HG03442 (cell line): ENCODE results near the gene CLEC17A.
"Not testable (repeated sequence)": the region's sequence is repeated elsewhere in the genome, so short reads cannot be mapped to it uniquely, and the experiment has no call there.

Experiments used
- ATAC-seq: cut with Tn5 transposase; IDR thresholded peaks from one replicate; pipeline ENCODE4 v1.9.1; 2021; ENCODE audit warnings: mild to moderate bottlenecking, moderate library complexity; ENCODE audit not compliant: unreplicated experiment

CLEC17A gene, protein sequence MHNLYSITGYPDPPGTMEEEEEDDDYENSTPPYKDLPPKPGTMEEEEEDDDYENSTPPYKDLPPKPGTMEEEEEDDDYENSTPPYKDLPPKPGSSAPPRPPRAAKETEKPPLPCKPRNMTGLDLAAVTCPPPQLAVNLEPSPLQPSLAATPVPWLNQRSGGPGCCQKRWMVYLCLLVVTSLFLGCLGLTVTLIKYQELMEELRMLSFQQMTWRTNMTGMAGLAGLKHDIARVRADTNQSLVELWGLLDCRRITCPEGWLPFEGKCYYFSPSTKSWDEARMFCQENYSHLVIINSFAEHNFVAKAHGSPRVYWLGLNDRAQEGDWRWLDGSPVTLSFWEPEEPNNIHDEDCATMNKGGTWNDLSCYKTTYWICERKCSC

GRCh38 chr19:14582894-14583340, at the start of gene CLEC17A:
Gene CLEC17A (plus strand): TSS chr19:14583084. CDS start chr19:14583161, 77 bp downstream.
- ATAC-seq, result no peak

GRCh38 chr19:14533450-14533849, 49.4 kb upstream of the CLEC17A start:
- no peak for ATAC-seq

GRCh38 chr19:14536926-14537692, 45.8 kb upstream of the CLEC17A start:
- ATAC-seq, result no peak

GRCh38 chr19:14540741-14541525, 42.0 kb upstream of the CLEC17A start:
- no peak for ATAC-seq

GRCh38 chr19:14541979-14542378, 40.9 kb upstream of the CLEC17A start:
- ATAC-seq, result not testable (repeated sequence)

DNA sequence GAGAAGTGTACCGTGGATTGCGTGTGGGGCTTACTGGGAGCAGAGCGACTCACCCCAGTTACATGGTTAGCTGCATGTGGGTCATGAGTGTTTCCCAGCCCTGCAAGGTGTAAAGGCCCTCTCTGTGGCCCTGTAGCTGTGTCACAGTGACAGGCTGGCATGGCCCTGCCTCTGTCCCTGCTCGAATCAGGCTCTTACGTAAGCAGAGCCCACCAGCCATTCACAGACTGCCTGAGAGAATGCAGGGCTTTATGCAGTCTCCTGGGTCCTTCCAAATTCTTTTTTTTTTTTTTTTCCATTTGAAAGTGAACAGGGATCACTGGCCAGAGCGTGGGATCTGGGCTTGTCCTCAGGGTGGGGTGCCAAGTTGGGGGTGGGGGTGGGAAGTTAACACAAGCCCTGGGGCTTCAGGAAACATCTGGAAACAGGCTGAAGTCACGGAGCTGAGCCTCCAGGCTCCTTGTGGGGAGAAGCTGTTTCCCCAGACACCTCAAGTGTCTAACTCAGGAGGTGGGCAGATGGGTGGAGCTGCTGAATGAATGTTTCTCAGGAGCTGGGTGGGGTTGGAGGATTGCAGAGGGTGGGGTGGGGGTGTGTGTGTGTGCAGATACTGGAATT, 40.1 kb upstream of the CLEC17A start:
- ATAC-seq, result no peak

DNA sequence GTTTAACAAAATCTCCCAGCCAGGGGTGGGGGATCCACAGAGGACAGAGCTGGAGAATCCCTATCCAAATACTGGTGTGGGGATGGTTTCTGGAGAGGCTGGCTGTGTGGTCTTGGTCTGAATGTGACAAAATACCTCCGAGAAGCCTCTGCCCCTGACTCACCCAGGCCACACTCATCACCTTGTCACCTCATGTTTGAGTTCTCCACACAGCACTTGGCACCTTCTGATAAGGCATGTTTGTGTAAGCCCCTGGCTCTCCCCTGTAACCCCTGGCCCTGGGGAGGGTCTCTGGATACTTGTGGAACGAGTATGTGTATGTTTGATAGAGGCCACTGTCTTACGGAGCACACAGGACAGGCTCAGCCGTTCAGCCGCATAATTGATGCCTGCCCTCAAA, 38.8 kb upstream of the CLEC17A start:
- ATAC-seq, result no peak

- no peak for ATAC-seq
These were observed 37.7 kb upstream of the CLEC17A start for GRCh38 chr19:14544977-14545715.

DNA sequence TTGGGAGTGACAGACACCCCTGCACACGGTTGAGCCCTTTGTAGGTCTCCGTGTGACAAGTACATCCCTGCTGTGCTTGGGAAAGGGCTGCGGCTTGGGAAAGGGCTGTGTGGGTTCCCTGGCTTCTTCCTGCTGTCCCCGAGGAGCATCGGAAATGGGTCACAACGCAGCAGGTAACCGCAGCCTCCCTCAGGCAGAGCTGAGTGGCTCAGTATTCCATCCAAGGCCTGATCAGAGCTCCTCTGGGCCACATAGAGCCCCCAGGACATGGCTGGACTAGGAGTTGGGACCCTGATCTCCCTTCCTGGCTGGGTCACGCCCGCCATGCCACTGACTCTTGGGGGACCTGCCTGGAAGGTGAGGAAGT, 37.2 kb upstream of the CLEC17A start:
- ATAC-seq, result no peak

DNA sequence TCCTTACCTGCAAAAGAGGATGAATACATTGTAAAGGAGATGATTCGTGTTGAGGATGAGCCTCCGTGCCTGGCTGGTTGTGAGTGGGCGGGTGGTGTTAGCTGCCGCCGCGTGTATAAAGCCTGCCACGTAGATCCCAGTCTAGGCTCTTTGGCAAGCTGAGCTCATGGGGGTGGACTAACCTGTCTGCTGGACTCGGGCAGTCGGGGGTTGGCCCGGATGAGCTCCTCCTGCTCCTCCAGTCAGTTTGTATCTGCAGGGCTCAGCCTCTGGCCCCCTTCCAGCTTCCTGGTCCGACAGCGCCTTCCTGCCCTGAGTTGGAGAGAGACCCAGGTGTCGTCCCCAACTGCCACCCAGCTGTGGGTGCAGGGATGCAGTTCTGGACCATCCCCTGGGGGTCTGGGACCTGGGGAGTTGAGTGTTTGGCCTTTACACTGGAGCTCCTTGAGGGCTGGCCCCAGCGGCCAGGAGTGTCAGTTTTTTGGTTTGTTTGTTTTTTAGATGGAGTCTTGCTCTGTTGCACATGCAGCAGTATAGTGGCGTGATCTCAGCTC, 32.6 kb upstream of the CLEC17A start:
- ATAC-seq, result no peak

DNA sequence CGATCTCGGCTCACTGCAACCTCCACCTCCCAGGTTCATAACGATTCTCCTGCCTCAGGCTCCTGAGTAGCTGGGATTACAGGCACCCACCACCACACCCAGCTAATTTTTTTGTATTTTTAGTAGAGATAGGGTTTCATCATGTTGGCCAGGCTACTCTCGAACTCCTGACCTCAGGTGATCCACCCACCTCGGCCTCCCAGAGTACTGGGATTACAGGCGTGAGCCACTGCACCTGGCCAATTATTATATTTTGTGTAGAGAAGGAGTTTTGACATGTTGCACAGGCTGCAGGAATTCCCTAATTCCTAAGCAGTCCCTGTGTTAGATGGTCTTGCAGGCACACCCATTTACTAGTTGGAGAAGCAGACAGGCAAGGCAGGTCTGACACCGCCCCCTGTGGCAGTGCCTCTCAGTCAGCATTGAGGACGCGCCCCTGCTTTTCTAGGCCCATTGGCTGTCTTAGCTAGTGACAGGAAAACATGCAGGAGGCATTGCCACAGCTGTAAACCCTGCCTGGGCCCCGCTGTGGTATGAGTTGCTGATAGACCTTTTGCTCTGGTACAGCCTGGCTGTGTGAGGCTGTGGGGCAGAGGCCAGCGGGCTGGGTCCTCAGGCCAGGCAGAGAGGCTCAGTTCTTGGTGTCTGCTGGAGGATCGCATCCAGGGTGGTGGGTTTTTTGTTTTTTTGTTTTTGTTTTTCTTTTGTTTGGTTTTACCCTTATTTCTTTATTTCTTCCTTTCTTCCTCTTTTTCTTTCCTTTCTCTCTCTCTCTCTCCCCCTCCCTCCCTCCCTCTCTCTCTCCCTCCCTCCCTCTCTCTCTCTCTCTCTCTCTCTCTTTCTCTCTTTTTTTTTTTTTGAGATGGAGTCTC, 31.5 kb upstream of the CLEC17A start:
- ATAC-seq, result not testable (repeated sequence)

DNA sequence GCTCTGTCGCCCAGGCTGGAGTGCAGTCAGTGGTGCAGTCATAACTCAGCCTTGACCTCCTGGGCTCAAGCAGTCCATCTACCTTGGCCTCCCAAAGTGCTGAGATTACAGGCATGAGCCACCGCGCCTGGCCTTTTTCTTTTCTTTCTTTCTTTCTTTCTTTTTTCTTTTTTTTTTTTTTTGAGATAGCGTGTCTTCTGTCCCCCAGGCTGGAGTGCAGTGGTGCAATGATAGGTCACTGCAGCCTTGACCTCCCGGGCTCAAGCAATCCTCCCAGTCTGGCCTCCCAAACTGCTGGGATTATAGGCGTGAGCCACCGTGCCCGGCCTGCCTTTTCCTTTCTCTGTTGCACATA, 30.9 kb upstream of the CLEC17A start:
- ATAC-seq, result not testable (repeated sequence)

DNA sequence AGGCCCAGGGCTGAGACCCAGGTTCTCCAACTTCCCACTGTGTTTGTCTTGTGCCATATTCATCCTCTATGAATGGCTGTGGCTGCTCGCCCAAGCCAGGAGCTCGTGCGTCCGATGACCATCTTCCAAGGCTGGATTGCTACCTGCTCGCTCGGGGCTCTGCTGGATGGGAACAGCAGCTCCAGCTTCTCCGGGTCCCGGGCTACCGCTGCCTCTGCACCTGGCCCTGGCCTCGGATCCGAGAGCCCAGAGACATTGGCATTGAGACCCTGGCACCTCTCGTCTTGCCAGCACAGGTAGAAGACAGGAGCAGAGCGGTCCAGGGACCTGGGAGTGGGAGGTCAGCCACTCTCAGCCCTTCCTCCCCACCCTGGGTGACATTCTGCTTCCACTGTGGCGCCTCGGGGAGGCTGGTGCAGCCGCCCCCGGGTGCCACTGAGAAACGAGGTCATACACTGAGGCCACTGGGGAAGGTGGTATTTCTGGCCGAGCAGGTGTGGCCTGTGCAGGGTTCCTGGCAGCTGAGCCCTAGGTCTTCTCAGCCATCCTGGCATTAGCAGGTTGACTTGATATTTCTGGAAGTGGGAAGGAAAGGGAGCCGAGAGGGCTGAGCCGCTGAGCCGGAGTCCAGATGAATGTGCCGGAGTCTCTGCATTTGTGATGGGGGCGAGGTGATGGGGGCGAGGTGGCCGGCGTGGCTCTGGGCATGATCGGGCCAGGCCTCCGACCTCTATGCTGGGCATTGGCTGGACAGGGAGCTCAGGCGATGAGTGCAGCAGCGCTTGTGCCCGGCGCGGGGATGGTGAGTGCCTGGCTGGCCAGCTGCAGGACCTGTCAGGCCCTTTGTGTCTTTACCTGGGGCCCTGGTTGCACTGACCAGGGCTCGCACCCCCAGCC, 29.6 kb upstream of the CLEC17A start:
- no peak for ATAC-seq

DNA sequence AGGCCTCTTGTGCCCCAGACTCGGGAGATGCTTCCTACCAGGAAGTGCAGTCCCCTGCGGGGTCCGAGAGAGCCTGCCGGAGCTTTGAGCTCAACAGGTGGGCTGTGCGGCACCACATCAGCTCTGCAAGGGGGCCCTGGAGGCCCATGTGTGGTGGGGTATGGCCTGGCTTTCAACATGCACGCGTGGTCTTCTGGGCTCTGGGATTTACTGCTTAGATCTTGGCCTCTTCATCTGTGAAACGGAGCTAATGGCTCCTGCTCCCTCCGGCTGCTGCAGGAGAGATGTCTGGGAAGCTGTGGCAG, 29.0 kb upstream of the CLEC17A start:
- no peak for ATAC-seq

- ATAC-seq, result no peak
These were observed 28.5 kb upstream of the CLEC17A start for GRCh38 chr19:14554382-14554812.

DNA sequence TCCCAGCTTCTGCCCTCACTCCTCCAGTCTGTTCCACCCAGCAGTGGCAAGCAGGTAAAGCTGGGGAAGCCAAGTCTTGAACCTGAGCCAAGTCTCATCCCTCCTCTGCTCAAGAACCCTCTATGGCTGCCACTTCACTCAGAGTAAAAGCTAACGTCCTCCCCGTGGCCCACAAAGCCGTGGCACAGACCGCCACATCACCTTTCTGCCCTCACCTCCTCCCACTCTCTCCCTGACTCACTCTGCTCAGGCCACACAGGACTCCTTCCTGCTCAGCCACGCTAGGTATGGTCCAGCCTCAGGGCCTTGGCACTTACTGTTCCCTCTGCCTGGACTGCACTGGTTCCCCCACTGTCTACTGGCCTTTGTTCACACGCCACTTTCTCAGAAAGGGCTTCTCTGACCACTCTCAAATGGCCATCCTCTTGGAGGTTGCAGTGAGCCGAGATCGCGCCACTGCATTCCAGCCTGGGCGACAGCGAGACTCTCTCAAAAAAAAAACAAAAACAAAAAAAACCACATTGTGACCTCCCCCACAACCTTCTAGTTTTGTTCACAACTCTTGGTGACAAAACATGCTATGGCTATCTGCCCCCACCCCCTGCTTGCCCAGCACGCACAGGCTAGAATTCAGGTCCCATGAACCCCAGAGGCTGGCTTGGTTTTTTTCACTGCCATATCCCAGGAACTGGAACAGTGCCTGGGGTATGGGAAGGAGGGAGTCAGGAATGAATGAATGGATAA, 26.8 kb upstream of the CLEC17A start:
- no peak for ATAC-seq

DNA sequence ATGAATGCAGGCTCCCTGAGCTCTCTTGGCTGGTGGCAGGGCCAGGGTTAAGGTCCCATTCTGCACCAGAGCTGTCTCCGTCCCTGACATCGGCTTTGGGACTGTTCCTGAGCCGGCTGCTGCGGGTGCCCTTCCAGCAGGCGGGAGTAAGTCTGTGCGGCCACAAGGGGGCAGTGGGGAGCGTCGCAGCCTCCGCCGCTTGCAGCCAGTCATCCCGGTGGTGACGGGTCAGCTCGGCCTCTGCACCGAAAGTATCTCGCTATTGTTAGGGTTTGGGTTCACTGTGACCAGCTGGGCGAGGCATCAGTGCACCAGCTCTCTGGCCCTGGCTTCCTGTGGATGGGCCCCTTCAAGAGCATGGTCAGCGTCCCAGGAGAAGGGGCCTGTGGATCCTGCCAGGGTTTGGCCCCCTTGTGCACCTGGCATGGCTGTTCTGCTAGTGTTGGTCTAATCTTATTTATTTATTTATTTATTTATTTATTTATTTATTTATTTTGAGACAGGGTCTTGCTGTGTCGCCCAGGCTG, 26.2 kb upstream of the CLEC17A start:
- ATAC-seq, result peak; percentile 47
